ENCODE data around the gene ZNF333.
A peak's percentile ranks its signal among the peaks of the same experiment; 100 is the strongest.
"Not testable (repeated sequence)": the region's sequence is repeated elsewhere in the genome, so short reads cannot be mapped to it uniquely, and the experiment has no call there.

Gene ZNF333

DNA sequence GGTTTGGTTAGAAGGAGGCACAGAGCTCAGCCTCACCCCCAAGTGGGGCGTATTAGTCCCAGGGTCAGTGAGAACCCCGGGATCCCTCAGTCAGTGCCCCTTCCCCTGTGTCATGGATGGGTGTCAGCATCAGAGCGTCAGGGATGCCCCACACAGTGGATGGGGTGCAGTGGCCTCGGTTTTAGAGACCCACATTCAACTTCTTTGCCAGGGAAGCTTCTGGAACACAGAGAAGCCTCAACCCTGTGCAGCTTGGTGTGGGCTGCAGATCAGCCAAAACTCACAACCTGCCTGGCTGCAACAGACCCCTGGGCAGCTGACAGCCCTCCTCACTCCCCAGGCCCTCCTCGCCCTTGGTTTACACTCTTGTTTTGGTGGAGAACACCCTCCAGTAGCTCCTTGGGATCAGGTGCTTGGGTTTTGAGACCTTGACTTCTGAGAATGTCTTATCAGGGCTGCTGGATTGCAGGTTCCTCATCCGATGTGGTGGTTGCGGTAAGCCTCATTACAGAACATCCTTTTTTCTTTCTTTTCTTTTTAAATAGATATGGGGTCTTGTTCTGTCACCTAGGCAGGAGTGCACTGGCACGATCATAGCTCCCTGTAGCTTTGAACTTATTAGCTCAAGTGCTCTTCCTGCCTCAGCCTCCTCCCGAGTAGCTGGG is 11.0 kb downstream of the ZNF333 start:
- no peak for DNase-seq

DNA sequence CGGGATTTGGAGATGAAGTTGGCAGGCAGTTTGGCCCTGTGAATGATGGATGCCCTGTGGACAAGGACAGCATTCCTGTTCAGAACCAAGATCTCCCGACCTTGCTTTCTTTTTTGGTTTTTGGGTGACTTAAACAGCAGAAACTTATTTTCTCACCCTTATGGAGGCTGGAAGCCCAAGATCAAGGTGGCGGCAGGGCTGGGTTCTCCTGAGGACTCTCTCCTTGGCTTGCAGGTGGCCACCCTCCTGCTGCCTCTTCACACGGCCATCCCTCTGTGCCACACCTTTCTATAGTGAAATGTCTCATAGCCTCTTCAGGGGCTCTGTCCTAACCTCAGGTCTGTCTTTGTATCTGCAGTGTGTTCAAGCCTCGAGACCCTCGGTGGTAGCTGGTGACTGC is 14.0 kb downstream of the ZNF333 start:
- no peak for DNase-seq

DNA sequence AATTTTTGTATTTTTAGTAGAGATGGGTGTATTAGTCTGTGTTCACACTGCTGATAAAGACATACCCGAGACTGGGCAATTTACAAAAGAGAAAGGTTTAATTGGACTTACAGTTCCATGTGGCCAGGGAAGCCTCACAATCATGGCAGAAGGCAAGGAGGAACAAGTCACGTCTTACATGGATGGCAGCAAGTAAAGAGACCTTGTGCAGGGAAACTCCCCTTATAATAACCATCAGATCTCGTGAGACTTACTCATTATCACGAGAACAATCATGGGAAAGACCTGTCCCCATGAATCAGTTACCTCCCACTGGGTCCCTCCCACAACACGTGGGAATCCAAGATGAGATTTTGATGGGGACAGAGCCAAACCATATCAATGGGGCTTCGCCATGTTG is 14.6 kb downstream of the ZNF333 start:
- no peak for DNase-seq

DNA sequence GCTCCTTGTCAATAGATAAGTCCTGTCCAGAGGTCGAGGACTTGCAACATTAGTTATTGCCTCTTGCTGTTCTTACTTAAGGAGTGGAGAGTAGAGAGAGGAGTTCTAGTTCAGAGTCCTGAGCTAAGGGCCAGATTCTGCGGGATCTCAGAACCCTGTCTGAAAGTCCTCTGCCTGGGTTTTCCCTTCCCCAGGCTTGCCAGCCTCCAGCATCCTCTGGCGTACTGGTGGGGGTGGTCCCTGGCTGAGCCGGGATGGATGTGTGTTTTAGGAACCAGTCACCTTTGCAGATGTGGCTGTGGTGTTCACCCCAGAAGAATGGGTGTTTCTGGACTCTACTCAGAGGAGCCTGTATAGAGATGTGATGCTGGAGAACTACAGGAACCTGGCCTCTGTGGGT is 26.0 kb downstream of the ZNF333 start:
- no peak for DNase-seq

DNA sequence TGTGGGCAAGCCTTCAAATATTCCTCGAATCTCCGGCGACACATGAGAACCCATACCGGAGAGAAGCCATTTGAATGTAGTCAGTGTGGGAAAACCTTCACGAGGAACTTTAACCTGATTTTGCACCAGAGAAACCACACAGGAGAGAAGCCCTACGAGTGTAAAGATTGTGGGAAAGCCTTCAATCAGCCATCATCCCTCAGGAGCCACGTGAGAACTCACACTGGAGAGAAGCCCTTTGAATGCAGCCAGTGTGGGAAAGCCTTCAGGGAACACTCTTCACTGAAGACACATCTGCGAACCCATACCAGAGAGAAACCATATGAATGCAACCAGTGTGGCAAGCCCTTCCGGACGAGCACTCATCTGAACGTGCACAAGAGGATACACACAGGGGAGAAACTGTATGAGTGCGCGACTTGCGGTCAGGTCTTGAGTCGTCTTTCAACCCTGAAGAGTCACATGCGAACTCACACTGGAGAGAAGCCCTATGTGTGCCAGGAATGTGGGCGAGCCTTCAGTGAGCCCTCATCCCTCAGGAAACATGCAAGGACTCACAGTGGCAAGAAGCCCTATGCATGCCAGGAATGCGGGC is 28.8 kb downstream of the ZNF333 start:
- no peak for DNase-seq

DNA sequence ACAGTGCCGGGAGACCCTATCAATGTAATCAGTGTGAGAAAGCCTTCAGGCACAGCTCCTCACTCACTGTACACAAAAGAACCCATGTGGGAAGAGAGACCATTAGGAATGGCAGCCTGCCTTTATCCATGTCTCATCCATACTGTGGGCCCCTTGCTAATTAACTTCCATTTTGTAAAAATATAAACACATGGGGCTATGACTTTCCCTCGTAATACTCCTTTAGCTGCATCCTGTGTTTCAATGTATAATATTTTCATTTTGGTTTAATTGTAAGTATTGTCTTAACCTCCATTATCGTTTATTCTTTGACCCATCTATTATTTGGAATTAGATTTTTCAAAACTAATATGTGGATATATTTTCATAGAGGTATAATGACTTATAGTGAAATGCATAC is 29.3 kb downstream of the ZNF333 start:
- no peak for DNase-seq

DNA sequence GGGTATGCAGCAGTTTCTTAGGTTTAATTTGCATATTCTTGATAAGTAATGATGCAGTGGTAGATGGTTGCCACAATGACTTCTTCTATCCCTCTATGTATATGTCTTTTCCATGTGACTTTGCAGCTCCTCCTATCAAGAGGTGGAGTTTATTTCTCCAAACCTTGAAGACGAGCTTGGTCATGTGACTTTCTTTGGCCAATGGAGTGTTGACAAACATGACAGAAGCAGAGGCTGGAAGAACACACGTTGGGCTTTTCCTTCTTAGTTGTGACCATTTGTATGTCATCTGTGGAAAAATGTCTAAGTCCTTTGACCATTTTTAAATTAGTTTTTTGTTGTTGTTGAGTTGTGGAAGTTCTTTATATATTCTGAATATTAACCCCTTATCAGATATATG is 32.3 kb downstream of the ZNF333 start:
- DNase-seq = no peak

DNA sequence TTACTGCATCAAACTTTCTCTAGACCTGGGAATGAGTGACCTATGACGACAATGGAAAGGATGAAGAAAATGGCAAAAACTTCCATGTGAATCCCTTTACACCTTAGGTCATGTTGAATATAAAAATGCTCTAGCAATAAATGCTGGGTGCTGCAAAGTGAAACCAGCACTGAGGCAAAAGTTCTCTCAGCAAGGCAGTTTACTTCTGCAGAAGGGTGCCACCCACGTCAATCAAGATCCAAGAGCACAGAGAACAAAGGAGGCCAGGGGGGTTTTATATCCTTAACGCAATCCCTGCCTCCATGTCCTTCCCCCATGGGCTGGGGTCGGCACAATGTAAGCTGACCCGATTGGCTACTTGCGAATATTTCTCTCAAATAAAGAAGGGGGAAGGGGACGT is 38.7 kb downstream of the ZNF333 start:
- no peak for DNase-seq

DNA sequence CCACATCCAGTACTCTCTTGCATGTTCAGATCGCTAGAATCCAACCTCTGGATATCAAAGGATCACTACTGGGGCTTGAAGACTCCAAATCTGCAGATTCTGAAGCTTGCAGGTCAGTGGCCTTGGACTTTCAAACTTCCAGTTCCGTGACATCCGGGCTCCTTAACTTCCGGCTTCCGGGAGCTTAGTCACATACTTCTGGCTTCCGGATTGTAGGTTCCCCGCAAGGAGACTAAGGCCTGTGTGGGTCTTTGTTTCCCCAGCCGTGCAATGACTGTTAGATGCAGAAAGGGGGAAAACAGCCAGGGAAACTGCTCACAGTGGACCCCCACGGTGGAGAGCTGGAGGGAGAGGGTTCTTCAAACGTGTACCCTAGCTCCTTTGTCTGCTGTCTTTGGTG is 41.4 kb downstream of the ZNF333 start:
- DNase-seq = no peak

DNA sequence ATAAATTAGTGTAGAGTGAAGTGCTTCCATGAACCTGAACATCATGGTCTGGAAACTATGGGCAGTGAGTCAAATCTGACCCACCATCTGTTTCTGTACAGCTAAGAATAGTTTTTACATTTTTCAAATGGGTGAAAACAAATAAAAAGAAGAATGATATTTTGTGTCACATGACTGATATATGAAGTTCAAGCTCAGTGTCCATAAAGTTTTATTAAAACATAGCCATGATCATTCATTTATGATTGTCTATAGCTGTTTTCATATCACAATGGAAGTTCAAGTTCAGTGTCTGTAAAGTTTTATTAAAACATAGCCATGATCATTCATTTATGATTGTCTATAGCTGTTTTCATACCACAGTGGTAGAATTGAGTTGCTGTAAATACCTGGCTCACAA is 42.7 kb downstream of the ZNF333 start:
- no peak for DNase-seq

DNA sequence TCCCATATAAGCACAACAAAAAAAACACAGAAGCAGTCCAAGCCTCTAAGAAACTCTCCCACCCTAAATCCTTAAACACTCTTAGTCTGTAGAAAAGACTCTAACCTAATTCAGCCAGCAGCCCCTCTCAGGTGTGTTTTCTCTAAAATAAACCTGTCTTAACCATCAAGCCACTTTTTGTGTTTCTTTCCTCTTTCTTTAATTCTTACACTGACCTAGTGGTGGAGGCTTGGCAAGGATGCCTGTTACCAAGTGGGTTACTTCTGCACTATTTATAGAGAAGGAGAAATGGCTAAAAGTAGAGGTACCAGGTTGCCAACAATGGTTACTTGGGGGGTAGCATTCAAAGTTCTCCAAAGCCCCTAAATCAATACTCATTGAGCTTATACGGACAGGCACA is 43.7 kb downstream of the ZNF333 start:
- DNase-seq = no peak

DNA sequence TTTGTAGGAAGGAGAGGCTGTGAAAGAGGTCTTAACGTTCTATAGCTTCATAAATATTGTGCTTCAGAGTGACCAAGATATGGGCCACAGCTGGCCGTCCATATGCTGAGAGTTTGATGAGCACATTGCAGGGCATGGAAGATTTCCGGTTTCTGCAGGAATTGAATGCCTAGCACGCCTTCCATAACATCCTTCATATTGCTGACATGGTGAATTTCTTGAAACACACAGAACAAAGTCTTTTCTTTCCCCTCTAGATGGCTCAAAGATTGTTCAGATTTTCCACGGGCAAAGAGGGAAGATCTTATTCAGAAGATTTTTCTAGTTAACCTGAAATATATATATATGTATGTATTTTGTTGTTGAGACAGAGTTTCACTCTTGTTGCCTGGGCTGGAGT is 46.1 kb downstream of the ZNF333 start:
- DNase-seq = no peak

DNA sequence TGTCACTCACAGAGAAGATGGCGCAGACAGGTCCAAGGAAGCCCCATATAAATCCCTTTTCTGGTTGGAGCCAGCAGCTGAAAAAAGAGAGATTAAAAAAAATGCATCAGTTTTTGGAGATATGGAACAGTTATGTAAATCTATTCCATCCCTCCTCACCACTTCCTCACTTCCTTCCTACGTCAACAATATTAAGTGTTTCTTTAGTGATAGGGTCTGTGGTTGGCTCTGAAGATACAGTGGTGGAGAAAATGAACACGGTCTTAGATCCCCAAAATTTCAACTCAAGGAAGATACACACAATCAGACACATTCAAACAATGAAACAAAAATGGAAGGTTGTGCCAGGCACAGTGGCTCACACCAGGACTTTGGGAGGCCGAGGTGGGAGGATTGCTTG is 57.0 kb downstream of the ZNF333 start:
- DNase-seq = no peak

DNA sequence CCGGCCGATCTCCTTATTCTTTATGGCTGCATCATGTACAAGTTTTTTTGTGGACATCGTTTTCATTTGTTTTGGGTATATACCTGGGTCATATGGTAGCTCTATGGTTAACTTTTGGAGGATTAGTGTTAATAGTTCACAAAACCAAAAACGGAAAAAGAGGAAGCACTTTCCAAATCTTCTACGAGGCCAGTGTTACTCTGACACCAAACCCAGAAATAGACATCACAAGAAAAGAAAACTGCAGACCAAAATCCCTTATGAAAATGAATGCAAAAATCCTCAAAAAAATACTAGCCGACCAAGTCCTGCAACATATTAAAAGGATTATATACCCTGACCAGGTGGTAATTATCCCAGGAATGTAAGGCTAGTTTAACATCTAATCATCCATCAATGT is 58.8 kb downstream of the ZNF333 start:
- no peak for DNase-seq

DNA sequence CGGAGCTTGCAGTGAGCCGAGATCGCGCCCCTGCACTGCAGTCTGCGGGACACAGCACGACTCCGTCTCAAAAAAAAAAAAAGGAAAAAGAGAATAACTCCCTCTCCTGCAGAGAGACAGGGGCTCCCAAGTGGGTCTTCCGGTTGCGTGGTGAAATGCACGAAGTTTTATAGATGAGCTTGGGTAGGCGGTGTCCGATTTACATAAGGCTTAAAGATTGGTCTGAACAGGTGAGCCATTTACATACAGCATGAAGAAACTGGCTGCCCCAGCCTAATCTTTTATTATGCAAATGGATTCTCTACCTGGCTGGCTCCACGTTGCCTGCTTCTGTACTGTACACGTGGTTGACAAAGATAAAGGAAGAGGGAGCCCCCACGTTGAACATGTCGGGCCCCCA is 69.0 kb downstream of the ZNF333 start:
- DNase-seq = peak; percentile 51

DNA sequence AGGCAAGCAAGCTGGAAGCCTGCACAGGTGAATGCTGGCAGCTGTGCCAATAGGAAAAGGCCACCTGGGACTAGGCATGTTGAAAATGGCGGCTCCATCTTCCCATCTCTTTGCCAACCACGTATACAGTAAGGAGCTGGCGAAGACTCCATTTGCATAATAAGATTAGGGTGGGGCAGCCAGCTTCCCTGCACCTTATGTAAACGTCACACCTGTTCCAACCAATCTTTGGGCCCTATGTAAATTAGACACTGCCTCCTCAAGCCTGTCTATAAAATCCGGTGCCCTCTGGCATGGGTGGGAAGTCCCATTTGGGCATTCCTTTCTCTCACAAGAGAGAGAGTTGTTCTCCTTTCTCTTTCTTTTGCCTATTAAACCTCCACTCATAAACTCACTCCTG is 71.8 kb downstream of the ZNF333 start:
- DNase-seq = no peak

DNA sequence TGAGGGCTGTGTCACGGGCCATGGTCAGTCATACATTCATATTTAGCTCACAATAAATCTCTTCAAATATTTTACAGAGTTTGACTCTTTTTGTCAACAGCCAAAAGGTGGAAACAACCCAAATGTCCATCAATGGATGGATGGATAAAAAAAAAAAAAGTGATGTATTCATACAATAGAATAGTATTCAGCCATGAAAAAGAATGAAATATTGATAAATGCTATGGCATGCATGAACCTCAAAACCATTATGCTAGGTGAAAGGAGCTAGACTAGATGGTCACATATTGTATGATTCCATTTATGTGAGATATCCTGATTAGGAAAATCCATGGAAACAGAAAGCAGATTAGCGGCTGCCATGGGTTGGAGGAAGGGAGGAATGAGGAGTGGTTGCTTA is 72.3 kb downstream of the ZNF333 start:
- no peak for DNase-seq

DNA sequence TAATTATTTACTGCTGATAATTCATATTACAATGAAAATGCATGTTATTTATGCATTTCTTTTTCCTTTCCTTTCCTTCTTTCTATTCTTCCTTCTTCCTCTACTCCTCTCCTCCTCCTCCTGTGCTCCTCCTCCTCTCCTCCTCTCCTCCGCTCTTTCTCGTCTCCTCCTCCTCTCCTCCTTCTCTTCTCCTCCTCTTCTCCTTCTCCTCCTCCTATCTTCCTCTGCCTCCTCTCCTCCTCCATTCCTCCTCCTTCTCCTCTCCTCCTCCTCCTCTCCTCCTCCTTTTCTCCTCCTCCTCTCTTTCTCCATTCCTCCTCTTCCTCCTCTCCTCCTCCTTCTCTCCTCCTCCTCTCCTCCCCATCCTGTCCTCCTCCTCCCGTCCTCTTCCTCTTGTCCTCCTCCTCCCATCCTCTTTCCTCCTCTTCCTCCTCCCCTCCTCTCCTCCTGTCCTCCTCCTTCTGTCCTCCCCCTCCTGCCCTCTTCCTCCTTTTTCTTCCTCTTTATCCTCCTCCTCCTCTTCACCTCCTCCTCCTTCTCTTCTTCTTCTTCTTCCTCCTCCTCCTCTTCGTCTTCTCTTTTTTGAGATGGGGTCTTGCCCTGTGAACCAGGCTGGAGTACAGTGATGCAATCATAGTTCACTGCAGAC is 73.8 kb downstream of the ZNF333 start:
- DNase-seq = no peak

DNA sequence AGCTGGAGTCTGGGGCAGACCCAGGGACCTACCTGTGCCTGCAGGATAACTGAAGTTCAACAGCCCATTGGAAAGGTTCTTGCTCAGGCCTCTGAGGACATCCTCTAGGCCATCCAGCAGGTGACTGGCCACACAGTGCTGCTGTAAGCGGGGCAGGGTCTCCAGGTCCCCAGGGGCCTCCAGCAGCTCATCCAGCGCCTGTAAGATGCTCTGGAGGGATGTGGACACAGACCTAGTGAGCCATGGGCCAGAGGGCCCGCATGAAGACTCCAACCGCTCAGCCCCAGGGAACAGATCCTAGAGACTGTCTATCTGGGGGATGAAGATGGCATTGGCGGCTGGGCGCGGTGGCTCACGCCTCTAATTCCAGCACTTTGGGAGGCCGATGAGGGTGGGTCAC is 74.6 kb downstream of the ZNF333 start:
- DNase-seq = no peak

DNA sequence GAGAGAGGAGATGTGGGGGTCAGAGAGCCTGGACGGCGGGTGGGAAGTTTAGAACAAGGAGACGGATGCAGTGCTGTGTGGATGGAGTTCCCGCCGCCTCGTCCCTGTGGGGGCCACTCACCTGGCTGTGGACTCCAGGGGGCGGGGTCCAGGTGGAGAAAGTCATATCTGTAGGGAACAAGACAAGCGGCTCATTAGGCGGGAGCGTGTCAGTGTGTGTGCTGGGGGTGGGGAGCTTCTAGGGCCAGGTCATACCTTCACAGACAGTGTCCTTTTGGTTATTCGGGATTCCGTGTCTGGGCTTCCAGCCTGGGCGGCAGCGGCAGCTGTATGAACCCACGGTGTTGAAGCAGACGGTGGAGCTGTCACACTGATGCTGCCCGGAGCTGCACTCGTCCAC is 75.6 kb downstream of the ZNF333 start:
- not testable (repeated sequence) for DNase-seq

DNA sequence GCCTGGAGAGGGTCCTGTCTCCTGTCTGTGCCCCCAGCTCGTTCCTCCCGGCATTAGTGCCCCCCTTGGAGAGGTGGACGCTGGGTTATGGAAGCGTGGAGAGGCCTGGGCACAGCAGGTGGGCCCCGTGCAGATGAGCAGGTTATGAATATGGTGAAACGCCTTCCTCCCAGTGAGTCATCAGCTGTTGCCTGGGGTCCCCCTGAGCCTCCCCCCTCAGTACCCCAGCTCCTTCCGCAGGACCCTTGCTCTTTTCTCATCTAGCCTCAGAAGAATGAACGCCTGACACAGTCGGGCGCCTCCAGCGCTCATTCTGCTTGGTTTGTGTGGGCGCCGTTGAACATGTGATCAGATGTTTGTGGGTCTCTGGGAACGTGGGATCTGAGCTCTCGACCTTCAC is 76.0 kb downstream of the ZNF333 start:
- DNase-seq = not testable (repeated sequence)

DNA sequence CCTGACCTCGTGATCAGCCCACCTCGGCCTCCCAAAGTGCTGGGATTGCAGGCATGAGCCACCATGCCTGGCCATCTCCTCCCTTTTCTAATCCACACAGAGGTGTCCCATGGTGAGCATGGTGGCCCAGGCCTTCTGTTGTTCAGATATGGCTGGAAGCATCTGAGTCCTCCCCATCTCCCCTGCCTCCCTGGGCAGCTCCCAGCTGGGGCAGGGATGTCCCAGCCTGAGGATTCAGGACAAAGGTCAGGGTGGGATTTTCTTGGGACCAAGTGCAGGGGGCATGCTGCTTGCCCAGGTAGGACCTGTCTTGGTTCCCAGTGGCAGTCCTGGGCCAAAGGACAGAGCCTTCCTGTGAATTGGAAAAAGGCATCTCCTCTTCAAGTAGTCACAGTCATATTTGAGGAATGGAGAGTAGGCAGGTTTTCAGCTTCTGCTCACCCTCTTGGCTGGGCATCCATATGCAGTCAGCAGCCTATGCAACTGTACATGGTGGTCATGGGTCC is 77.7 kb downstream of the ZNF333 start:
- DNase-seq = no peak

DNA sequence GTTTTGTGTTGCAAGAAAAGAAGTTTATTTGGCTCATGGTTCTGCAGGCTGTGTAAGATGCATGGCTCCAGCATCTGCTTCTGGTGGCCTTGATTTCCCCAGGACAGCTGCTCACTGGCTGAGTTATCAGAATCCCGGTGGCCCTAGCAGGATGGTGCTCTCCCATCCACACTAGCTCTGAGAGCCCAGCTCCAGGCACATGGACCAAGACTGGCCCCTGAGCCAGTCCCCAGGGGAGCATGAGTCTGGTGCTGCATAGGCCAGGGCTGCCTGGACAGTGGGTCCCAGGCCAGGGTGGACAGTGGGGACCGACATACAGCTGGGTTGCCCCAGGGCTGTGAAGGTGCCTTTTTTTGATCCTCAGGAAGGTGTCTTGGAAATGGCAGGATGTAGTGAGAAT is 78.2 kb downstream of the ZNF333 start:
- no peak for DNase-seq

DNA sequence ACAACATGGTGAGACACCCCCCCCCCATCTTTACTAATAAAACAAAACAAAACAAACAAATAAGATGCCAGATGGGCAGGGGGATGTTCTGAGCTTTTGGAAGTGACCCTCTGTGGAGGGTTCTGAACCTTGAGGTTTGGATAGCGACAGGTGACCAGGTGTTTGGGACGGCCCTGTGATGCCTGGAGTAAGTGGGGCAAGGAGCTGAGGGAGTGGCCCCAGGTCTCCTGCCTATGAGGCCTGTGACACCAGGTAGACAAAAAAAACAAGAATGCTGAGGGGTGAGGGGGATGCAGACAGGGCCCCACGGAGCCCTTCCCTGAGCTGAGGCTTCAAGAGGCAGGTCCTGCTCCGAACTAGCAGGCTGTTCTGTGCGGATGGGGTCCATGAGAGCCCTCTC is 79.4 kb downstream of the ZNF333 start:
- no peak for DNase-seq

DNA sequence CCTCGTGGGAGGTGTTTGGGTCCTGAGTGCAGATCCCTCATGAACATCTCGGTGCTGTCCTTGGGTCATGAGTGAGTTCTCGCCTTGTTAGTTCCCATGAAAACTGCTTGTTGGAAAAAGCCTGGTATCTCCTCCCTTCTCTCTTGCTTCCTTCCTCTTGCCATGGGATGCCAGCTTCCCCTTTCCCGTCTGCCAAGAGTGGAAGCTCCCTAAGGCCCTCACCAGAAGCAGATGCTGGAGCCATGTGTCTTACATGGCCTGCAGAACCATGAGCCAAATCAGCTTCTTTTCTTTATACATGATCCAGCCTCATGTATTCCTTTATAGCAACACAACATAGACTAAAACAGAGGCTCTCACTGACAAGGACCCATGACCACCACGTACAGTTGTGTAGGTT is 80.3 kb downstream of the ZNF333 start:
- no peak for DNase-seq
